ENCODE measurements around the gene CXCL12. TPM values are rescaled to one million over a fixed set of nuclear protein-coding genes. Genes with fewer than 3 reads are reported as not detected.

The CXCL12 gene
- total RNA-seq, 1 donor from 2014 or later, result 14.0 TPM

DNA sequence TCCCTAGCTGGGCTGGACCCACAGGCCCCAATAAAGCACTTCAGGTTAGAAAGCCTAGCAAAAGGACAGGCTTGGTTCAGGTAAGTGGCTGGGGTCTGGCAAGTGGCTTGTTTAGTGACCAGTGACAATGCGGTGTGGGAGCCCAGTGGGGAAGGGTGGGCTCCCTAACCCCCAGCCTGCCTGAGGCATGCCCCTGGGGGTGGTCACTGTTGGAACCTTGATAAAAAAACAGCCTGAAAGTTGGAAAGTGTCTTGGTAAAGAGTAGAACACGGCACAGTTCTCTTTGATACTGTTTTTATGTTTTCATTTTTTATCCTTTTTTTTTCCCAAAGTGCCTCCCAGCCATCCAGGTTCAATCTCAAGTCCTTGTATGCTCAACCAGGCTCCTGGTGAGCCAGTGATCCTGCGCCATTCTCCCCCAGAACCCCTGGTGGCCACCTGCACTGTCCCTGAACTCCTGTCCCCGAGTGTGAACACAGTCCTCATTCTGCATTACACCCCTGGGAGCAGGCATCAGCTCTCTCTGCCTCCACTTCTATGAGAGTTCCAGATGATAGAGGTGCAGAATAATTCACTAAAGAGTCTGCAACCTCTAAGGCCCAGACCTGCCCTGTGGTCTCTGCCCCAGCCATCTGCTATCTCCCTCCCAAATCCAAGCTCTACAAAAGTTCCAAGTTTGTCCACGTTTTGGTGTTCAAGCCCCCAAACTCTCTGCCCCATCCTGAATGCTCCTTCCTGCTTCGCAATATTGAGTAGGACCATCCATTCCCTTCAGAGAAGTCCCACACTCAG lies 15.0 kb upstream of the CXCL12 start:
- no peak for ATAC-seq

GRCh38 chr10:44398747-44399658 lies 14.1 kb upstream of the CXCL12 start:
- no peak for ATAC-seq

GRCh38 chr10:44398271-44398670 lies 13.4 kb upstream of the CXCL12 start:
- ATAC-seq, result no peak

- ATAC-seq, result no peak
These were observed 12.8 kb upstream of the CXCL12 start for GRCh38 chr10:44397476-44398225.

DNA sequence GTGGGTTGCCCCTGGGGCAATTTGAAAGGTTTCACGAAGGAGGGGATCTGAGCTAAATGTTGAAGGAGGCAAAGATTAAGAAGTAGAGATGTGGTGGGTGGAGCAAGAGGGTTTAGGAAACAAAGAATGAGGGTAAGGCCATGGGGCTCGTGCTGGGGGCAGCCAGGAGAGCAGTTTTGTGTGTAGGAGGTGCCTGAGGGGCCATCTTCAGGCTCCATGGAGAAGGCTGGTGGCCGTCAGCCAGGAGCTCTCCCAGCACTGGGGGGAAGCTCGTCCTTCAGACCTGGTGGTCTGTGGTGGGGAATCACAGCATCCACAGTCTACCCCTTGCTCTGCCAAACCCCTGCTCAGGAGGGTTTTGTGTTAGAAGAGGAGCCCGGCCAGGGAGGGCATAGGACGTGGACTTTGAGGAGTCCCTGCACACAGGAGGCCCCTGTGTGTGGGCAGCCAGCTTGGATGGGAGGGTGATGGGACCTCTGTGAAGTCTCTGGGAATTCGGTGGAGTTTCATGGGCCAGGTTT lies 11.8 kb upstream of the CXCL12 start:
- ATAC-seq, result no peak

GRCh38 chr10:44395902-44396670 lies 11.2 kb upstream of the CXCL12 start:
- ATAC-seq, result no peak

DNA sequence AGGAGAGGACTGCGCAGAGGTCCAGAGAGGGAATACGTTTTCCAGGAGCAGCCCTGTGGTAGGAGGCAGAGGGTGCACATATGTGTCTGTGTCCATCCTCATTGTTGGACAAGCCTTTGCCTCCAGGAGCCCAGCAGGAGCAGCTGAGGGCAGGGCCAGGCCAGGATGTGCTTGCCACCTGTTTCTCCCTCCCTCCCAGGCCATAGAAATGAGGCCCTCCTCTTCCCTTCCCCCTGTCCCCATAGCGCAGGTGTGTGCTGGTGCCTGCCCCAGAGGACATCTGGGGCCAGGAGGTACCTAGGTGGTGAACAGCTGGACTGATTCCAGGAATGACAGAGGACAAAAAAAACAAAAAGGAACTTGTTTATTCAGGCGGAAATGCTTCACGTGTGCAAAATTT lies 10.5 kb upstream of the CXCL12 start:
- ATAC-seq, result no peak

GRCh38 chr10:44394696-44395381 lies 9.9 kb upstream of the CXCL12 start:
- ATAC-seq, result no peak

- no peak for ATAC-seq
These were observed 9.1 kb upstream of the CXCL12 start for GRCh38 chr10:44393834-44394547.

DNA sequence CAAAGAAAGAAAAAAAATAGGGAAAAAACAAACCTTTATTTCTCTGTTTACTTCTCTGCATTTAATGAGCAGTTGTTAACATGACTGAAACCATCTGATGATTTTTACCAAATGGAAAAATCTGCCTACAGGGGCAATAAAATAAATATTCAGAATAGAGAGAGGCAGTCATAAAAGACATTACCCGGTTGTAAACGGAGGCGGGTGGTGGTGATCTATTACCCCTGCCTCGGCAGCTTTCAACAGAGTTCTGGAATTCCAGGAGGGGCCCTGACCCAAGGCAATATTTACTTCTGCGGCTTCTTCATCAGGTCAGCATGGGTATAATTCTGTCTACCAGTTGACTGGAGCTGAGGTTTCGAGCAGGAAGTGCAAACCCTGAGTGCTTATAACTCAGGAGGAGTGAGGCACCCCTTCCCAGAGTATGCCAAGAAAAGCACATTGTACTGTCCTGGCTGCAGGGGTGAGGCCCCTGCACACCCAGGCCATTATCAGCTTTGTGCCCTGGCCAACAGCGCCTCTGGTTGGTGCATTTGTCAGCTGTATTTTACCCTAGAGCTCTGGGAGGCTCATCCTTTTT lies 8.2 kb upstream of the CXCL12 start:
- ATAC-seq, result no peak

- no peak for ATAC-seq
These were observed 7.5 kb upstream of the CXCL12 start for GRCh38 chr10:44392420-44392819.

- no peak for ATAC-seq
These were observed 7.1 kb upstream of the CXCL12 start for GRCh38 chr10:44391981-44392380.

DNA sequence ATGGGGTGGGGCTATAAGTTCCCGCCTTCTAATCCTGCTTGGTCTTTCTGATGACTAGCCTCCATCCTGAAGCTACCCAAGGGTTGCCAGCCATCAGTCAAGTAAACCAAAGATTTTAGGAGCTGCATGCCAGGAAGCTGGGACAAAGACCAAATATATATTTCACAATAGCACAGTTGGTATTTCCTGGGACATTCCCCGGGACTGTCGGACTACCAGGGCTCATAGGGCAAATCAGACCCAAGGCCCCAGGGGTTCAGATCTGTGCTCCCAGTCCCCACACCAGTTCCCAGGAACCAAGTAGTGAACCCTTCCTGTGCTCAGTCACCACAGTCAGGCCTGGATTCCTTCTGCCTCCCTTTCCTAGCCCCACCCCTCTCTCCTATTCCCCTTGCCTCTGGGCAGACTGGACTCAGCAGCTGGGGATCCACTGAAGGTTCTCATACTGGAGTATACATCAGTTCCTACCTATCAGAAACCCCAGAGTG lies 5.7 kb upstream of the CXCL12 start:
- ATAC-seq, result no peak

- no peak for ATAC-seq
These were observed 4.7 kb upstream of the CXCL12 start for GRCh38 chr10:44389556-44389955.

GRCh38 chr10:44389150-44389549 lies 4.3 kb upstream of the CXCL12 start:
- ATAC-seq, result no peak

GRCh38 chr10:44388641-44389040 lies 3.7 kb upstream of the CXCL12 start:
- no peak for ATAC-seq

DNA sequence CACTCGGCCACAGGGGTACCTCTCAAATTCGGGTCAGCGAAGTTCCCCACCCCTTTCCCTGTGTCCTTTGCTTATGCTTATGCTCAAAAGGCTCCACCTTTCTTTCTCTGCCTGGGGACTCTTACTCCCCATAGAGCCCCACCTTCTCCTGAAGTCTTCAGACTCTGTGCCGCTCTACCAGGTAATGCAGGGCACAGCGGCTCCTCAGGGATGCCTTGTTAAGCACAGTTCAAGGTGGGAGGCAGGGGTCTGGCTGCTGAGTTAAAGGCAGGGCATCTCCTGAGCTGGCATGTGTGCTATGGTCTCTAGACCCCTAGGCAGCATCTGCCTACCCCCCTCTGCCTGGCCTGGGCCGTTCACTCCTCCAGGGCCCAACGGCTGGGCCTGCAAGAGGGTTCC lies 3.0 kb upstream of the CXCL12 start:
- ATAC-seq, result no peak

DNA sequence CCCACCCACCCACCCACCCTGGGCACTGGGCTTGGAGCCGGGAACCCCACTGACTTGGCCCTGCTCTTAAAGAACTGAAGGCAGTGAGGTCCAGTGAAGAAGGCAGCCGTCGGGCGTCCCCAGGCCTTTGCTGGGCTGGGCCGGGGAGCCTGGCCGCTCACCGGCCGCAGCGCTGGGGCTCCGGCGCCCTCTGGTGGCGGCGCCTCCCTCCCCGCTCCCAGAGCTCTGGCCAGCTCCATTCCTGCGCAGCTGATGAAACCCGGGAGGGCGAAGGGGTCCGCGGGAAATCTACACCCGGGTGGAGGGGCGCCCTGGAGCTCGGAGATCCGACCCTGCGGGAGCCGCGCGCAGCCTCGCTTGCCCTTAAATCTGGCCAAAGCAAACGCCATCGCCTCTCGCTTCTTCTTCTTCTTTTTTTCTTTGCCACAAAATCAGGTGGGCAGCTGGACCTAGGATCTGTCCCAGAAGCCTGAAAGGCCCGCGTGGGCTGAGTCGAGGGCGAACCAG lies 1.7 kb upstream of the CXCL12 start:
- peak; percentile 82 for ATAC-seq

DNA sequence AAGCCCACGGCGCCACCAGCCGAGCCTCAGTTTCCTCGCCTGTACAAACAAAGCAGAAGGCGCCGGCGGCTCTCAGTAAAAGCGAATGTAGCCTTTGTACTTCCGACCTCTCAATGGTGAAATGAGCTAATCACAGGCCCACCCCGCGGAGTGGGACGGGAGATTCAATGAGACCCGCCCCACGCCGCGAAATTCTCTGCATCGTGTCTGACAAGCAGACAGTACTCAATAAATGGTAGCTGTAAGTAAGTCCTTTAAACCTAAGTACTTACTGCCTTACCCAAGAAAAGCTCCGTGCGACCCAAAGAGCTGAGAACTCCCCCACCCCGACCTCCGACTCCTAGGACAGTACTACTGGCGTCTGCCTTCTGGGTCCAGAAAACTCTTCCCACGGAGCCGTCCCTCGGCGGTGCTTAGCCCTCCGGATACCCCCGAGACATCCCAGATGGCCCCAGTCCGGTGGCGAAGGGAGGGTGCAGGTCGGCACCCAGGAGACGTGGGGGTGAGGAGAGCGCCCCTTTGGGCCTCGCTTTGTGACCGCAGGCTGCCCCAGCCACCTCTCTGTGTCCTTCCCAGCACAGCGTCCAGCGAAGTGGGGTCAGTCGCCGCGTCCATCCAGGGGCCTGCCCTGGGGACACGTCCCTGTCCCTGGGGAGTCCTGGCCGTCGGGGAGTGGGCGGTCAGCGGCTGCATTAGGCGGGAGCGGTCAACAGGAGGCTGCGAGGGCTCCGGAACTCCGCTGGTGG lies 972 bp upstream of the CXCL12 start:
- ATAC-seq, result no peak
